Vagina (tissue), 2 donors: ENCODE data around the gene NUDT17. TPM values are rescaled to one million over a fixed set of nuclear protein-coding genes. Genes with fewer than 3 reads are reported as not detected.
A peak's percentile ranks its signal among the peaks of the same experiment; 100 is the strongest.

ENCODE experiments used
- DNase-seq, 2 donors: peaks; one replicate each; pipeline ENCODE4 v3.0.0-alpha.2; 2017; ENCODE audit errors: extremely low spot score in 2 of 2
- H3K27ac ChIP-seq: fragments of 200-600 bp; sonication (generic); one replicate; pipeline ENCODE4 v1.5.1; 2019
- H3K27me3 ChIP-seq: fragments of 200-600 bp; sonication (generic); one replicate; pipeline ENCODE4 v1.5.1; 2019
- H3K36me3 ChIP-seq, 2 donors: fragments of 200-600 bp; sonication (generic); one replicate each; pipeline ENCODE4 v1.5.1; 2017 to 2019
- H3K4me1 ChIP-seq: fragments of 200-600 bp; sonication (generic); one replicate; pipeline ENCODE4 v1.5.1; 2019
- H3K4me3 ChIP-seq, 2 donors: fragments of 200-600 bp; sonication (generic); 1 replicate in 1 of 2; 2 replicates in 1 of 2; pipeline ENCODE4 v1.5.1; 2016 to 2019
- H3K9me3 ChIP-seq: fragments of 200-600 bp; sonication (generic); one replicate; pipeline ENCODE4 v1.5.1; 2019
- POLR2A ChIP-seq, 2 donors: fragments of 450-650 bp; IDR thresholded peaks; one replicate each; pipeline ENCODE4 v1.6.1; 2017; ENCODE audit warnings: antibody characterized with exemption in 2 of 2, mild to moderate bottlenecking in 2 of 2, moderate library complexity in 2 of 2
- POLR2AphosphoS5 ChIP-seq, 2 donors: sonication (generic); formaldehyde crosslinking; IDR thresholded peaks; one replicate each; pipeline ENCODE4 v1.9.0; 2017; ENCODE audit warnings: antibody characterized with exemption in 2 of 2, mild to moderate bottlenecking in 2 of 2, low read depth in 1 of 2; ENCODE audit not compliant: insufficient read depth in 1 of 2
- intact Hi-C: fragments of 100-400 bp; cut with DNase I; formaldehyde crosslinking; loops from one replicate; pipeline ENCODE4 v1.15.1; 2023
- total RNA-seq: library from RNA; depleted of rRNA; stranded (reverse); fragments of >200 nt; gene quantifications from one replicate; pipeline ENCODE4 v1.2.3, GENCODE V29; 2016
- TF ChIP-seq, protein P1 (sequence below), 3 experiments: fragments of 450-650 bp in 2 of 3; fragments of 200-600 bp in 1 of 3; sonication (generic) in 1 of 3; IDR thresholded peaks; one replicate each; pipeline ENCODE4 v1.5.1; 2017 to 2019; ENCODE audit warnings: antibody characterized with exemption in 3 of 3, mild to moderate bottlenecking in 2 of 3, moderate library complexity in 2 of 3

Gene NUDT17
- total RNA-seq, 1 donor from 2014 or later, result 2.5 TPM

DNA sequence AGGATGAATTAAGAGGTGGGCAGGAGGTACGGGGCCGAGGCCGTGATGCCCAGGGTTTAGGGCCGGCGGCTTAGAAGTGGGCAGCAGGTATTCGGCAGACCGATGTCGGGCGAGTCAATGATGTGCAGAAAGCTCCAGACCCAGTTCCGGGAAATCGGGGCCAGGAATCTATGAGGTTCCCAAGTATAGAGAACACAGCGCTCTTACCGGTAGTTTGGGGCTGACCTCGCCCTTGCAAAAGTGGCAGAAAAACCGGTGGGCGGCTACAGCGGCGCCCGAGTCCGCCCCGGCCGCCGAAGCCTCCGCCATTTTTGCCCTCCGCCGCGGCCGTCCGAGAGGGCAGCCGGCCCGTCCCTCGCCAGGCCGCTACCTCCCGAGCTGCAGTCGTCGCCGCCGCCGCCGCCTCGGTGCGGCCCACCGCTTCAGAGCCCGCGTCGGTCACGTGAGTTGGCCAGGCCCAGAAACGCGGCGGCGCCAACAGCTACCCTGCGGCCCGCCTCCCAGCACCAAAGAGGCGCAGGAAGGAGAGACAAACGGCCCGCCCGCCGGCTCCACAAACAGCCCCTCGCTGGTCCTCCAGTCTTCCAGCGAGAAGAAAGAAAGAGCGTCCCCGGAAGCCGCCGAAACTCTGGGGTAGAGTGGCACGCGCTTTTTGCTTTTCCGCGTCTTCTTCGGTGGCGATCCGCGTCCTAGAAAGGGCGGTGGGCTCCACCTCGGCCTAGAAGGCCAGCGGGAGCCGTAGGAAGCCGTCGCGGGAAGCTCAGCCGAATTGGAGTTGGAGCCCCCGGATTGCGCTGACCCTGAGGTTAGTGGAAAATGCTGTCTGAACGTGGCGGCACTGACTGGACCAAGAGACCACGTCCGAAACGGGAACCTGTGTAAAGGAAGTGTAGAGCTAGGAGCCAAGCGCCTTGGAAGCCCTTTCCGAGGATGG, 21.6 kb upstream of the NUDT17 start, which contains the start of the genes POLR3C and RNF115:
Gene POLR3C, plus strand, starts transcription at position 636 of the 934 bp plus-strand sequence. CDS start 1,577 bp downstream, outside the sequence.
Gene RNF115, minus strand, starts transcription at position 531 of the 934 bp plus-strand sequence. Its CDS starts 222 bp downstream, at position 309.
- DNase-seq, result no peak
- peak within 1 kb of the TSS; percentile 54 to 78 for H3K4me3 ChIP-seq
- intact Hi-C loops, result no loop called here
- H3K9me3 ChIP-seq, result no peaks in the 10 kb centered on the region
- H3K4me1 ChIP-seq, result peaks cover 19% of the 10 kb centered on the region
- H3K36me3 ChIP-seq, result peaks cover 7 to 27% of the 10 kb centered on the region in 2 donors
- TF ChIP-seq, protein P1, sequence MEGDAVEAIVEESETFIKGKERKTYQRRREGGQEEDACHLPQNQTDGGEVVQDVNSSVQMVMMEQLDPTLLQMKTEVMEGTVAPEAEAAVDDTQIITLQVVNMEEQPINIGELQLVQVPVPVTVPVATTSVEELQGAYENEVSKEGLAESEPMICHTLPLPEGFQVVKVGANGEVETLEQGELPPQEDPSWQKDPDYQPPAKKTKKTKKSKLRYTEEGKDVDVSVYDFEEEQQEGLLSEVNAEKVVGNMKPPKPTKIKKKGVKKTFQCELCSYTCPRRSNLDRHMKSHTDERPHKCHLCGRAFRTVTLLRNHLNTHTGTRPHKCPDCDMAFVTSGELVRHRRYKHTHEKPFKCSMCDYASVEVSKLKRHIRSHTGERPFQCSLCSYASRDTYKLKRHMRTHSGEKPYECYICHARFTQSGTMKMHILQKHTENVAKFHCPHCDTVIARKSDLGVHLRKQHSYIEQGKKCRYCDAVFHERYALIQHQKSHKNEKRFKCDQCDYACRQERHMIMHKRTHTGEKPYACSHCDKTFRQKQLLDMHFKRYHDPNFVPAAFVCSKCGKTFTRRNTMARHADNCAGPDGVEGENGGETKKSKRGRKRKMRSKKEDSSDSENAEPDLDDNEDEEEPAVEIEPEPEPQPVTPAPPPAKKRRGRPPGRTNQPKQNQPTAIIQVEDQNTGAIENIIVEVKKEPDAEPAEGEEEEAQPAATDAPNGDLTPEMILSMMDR (IDR thresholded peaks at IDR 0.05), result no peak
- TF ChIP-seq POLR2A (IDR thresholded peaks at IDR 0.05) (peak in 1 of 2 donors; percentile 68), POLR2AphosphoS5 (IDR thresholded peaks at IDR 0.05; ENCODE audit: insufficient read depth in 1 of 2, low read depth in 1 of 2) (peak; percentile 32 to 84)
- peak within 1 kb of the TSS; percentile 89 for H3K27ac ChIP-seq
- no peaks in the 10 kb centered on the region for H3K27me3 ChIP-seq

DNA sequence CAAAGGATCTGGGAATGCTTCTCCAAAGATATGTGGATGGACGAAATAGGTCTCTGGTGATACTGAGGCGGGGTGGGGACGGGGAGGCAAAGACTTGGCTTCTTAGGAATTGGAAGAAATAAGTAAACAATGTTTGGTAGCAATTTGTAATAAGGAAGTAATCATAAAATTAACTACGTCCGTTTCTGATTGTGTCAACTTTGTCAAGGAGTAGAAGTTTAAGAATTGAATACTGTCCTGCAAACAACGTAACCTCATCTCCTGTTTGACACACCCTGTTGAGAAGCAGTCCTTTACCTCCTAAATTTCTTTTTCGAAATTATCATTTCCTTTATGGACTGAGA, 21.0 kb upstream of the NUDT17 start:
- no peak for DNase-seq
- intact Hi-C loops, result no loop called here
- Histone ChIP-seq H3K27ac (peak overlapping the region; percentile 89), H3K4me1 (peaks cover 19% of the 10 kb centered on the region), H3K27me3 (no peaks in the 10 kb centered on the region), H3K9me3 (no peaks in the 10 kb centered on the region), H3K4me3 (peak overlapping the region; percentile 54 to 78), H3K36me3 (peaks cover 7 to 33% of the 10 kb centered on the region in 2 donors)
- TF ChIP-seq POLR2AphosphoS5 (IDR thresholded peaks at IDR 0.05; ENCODE audit: insufficient read depth in 1 of 2, low read depth in 1 of 2), result no peak
- TF ChIP-seq, protein P1 (IDR thresholded peaks at IDR 0.05), result no peak
- no peak for TF ChIP-seq POLR2A (IDR thresholded peaks at IDR 0.05)

DNA sequence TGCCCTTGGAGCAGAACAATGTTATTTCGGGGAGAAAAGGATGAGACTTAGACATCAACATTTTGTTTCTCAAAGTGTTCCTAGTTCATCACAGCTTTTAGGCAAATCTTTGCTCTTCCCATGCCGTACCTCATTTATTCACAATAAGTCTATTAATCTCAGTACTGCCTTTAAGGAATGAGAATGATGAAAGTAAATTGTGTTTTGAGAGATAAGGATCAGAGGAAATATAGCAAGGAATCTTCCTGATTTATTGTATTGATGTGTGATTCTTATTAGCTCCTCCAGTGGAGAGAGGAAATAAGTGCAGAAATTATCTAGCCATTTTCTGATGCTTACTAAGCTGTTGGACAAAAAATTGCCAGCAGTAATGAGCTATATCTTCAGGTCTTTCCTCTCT, 19.4 kb upstream of the NUDT17 start:
- H3K9me3 ChIP-seq, result no peaks in the 10 kb centered on the region
- peaks cover 19% of the 10 kb centered on the region for H3K4me1 ChIP-seq
- DNase-seq, result no peak
- no peaks in the 10 kb centered on the region for H3K27me3 ChIP-seq
- H3K4me3 ChIP-seq, result no peak overlapping the region
- intact Hi-C loops, result no loop called here
- no peak overlapping the region for H3K27ac ChIP-seq
- H3K36me3 ChIP-seq, result peaks cover 7 to 49% of the 10 kb centered on the region in 2 donors
- TF ChIP-seq, protein P1 (IDR thresholded peaks at IDR 0.05), result no peak
- TF ChIP-seq POLR2A (IDR thresholded peaks at IDR 0.05), result no peak
- TF ChIP-seq POLR2AphosphoS5 (IDR thresholded peaks at IDR 0.05; ENCODE audit: insufficient read depth in 1 of 2, low read depth in 1 of 2), result no peak

DNA sequence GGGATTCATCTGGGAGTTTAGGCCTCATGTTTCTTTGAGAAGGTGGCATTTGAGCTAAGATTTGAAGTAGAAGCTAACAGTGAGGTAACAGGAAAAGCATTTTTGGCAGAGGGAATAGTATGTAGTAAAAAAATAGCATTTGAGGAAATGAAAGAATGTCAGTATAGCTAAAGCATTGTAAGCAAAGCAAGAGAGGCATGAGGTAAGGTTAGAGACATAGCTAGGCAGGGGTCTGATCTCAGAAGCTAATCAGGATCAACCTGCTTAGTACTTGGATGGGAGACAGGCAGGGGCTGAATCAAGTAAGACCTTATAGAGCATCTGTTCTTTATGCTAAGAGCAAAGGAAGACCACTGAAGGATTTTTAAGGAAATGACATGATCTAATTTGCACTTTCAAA, 17.5 kb upstream of the NUDT17 start:
- TF ChIP-seq, protein P1 (IDR thresholded peaks at IDR 0.05), result no peak
- no peak for TF ChIP-seq POLR2AphosphoS5 (IDR thresholded peaks at IDR 0.05; ENCODE audit: insufficient read depth in 1 of 2, low read depth in 1 of 2)
- TF ChIP-seq POLR2A (IDR thresholded peaks at IDR 0.05), result no peak
- Histone ChIP-seq H3K27me3 (no peaks in the 10 kb centered on the region), H3K9me3 (no peaks in the 10 kb centered on the region), H3K4me1 (peaks cover 19% of the 10 kb centered on the region), H3K27ac (no peak overlapping the region), H3K36me3 (peaks cover 7 to 64% of the 10 kb centered on the region in 2 donors), H3K4me3 (no peak overlapping the region)
- intact Hi-C loops, result no loop called here
- DNase-seq, result no peak
